PC-9 (cell line): Measurements from ENCODE around the gene MRPL1. TPM values are rescaled to one million over a fixed set of nuclear protein-coding genes. Genes with fewer than 3 reads are reported as not detected.

Experiments used
- BruUV-seq: library from RNA; stranded (reverse); fragments of 400-500 nt; replicated peaks from 2 replicates; lab custom pipeline; 2021; lab: Mats Ljungman, UMichigan
- CTCF ChIA-PET: fragments of 300-600 bp; sonication (Branson Sonifier 250); formaldehyde crosslinking; loops from one replicate; lab custom pipeline; 2022; ENCODE audit warnings: antibody characterized with exemption; lab: Charles Lee
- POLR2A ChIA-PET: fragments of 300-600 bp; sonication (Branson Sonifier 250); formaldehyde crosslinking; loops from one replicate; lab custom pipeline; 2022; ENCODE audit warnings: antibody characterized with exemption; ENCODE audit not compliant: unreplicated experiment; lab: Charles Lee
- DNase-seq, 2 experiments: peaks; one replicate each; pipeline versions ENCODE4 v3.0.0 to v3.0.0-alpha.2; 2015 to 2022; ENCODE audit warnings: mixed read lengths in 1 of 2
- H2AFZ ChIP-seq: fragments of 200-600 bp; sonication (generic); 2 replicates; pipeline ENCODE4 v1.8.1; 2017; ENCODE audit warnings: antibody characterized with exemption
- H3F3A ChIP-seq: fragments of 200-600 bp; sonication (generic); 2 replicates; pipeline ENCODE4 v1.8.1; 2017; ENCODE audit warnings: antibody characterized with exemption, mild to moderate bottlenecking, low read depth; ENCODE audit not compliant: insufficient read depth
- H3K27ac ChIP-seq: fragments of 200-600 bp; sonication (generic); 2 replicates; pipeline ENCODE4 v1.6.1; 2016; ENCODE audit warnings: mixed run types
- H3K27me3 ChIP-seq: fragments of 200-600 bp; sonication (generic); 2 replicates; pipeline ENCODE4 v1.6.1; 2016; ENCODE audit warnings: low read depth, mixed run types; ENCODE audit not compliant: insufficient read depth
- H3K36me3 ChIP-seq: fragments of 200-600 bp; sonication (generic); 2 replicates; pipeline ENCODE4 v1.6.1; 2016; ENCODE audit warnings: low read depth, mixed run types
- H3K4me1 ChIP-seq: fragments of 200-600 bp; sonication (generic); replicated peaks from 2 replicates; pipeline ENCODE4 v1.6.1; 2016; ENCODE audit warnings: mixed run types; ENCODE audit not compliant: insufficient read depth
- H3K4me2 ChIP-seq: fragments of 200-600 bp; sonication (generic); 2 replicates; pipeline ENCODE4 v1.6.1; 2017; ENCODE audit warnings: mixed run types
- H3K4me3 ChIP-seq: fragments of 200-600 bp; sonication (generic); 2 replicates; pipeline ENCODE4 v1.6.1; 2016; ENCODE audit warnings: mixed run types
- H3K79me2 ChIP-seq: fragments of 200-600 bp; sonication (generic); 2 replicates; pipeline ENCODE4 v1.6.1; 2017; ENCODE audit warnings: low read depth, mixed run types
- H3K9me2 ChIP-seq: fragments of 200-600 bp; sonication (generic); 2 replicates; pipeline ENCODE4 v1.8.1; 2017; ENCODE audit warnings: mild to moderate bottlenecking; ENCODE audit not compliant: insufficient read depth
- H3K9me3 ChIP-seq: fragments of 200-600 bp; sonication (generic); 2 replicates; pipeline ENCODE4 v1.8.1; 2016; ENCODE audit warnings: low read depth; ENCODE audit not compliant: insufficient read depth
- H4K20me1 ChIP-seq: fragments of 200-600 bp; sonication (generic); 2 replicates; pipeline ENCODE4 v1.8.1; 2017; ENCODE audit not compliant: insufficient read depth
- EZH2 ChIP-seq: fragments of 200-600 bp; sonication (generic); IDR thresholded peaks from 2 replicates; pipeline ENCODE4 v1.8.0; 2017; ENCODE audit warnings: antibody characterized with exemption, low read depth
- intact Hi-C: fragments of 100-400 bp; cut with micrococcal nuclease; formaldehyde crosslinking; loops from one replicate; pipeline ENCODE4 v1.10.0; 2022; ENCODE audit not compliant: unreplicated experiment
- total RNA-seq: library from RNA; stranded (reverse); gene quantifications from 2 replicates; pipeline ENCODE4 v1.2.3, GENCODE V29; 2021
- TF ChIP-seq, protein P1 (sequence below): fragments of 200-600 bp; sonication (generic); conservative IDR thresholded peaks from 2 replicates; pipeline ENCODE4 v1.6.1; 2017; ENCODE audit warnings: mixed run types, antibody characterized with exemption, mild to moderate bottlenecking, moderate library complexity

The MRPL1 gene
- total RNA-seq, 1 experiment from 2014 or later, result 20.3 TPM

- Histone ChIP-seq H3K27ac (no peak overlapping the region), H3F3A (no peaks in the 10 kb centered on the region), H3K9me3 (no peaks in the 10 kb centered on the region), H2AFZ (no peak overlapping the region), H4K20me1 (no peaks in the 10 kb centered on the region), H3K4me2 (no peak overlapping the region), H3K27me3 (no peaks in the 10 kb centered on the region), H3K36me3 (no peaks in the 10 kb centered on the region), H3K4me1 (no peaks in the 10 kb centered on the region), H3K9me2 (no peaks in the 10 kb centered on the region), H3K79me2 (no peaks in the 10 kb centered on the region), H3K4me3 (no peak overlapping the region)
- CTCF ChIA-PET, result no interaction called here
- POLR2A ChIA-PET, result interaction anchor here (0.6 kb wide), 1 partner anchor 1901 kb away, joined by 7 read pairs; no protein-coding TSS in a partner anchor
- intact Hi-C loops, result no loop called here
- TF ChIP-seq, protein P1, sequence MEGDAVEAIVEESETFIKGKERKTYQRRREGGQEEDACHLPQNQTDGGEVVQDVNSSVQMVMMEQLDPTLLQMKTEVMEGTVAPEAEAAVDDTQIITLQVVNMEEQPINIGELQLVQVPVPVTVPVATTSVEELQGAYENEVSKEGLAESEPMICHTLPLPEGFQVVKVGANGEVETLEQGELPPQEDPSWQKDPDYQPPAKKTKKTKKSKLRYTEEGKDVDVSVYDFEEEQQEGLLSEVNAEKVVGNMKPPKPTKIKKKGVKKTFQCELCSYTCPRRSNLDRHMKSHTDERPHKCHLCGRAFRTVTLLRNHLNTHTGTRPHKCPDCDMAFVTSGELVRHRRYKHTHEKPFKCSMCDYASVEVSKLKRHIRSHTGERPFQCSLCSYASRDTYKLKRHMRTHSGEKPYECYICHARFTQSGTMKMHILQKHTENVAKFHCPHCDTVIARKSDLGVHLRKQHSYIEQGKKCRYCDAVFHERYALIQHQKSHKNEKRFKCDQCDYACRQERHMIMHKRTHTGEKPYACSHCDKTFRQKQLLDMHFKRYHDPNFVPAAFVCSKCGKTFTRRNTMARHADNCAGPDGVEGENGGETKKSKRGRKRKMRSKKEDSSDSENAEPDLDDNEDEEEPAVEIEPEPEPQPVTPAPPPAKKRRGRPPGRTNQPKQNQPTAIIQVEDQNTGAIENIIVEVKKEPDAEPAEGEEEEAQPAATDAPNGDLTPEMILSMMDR, result no peak
- TF ChIP-seq EZH2, result no peak
- BruUV-seq, result no TSS peak
- no peak for DNase-seq
These were observed 138.9 kb downstream of the MRPL1 start for GRCh38 chr4:78001531-78001930.

DNA sequence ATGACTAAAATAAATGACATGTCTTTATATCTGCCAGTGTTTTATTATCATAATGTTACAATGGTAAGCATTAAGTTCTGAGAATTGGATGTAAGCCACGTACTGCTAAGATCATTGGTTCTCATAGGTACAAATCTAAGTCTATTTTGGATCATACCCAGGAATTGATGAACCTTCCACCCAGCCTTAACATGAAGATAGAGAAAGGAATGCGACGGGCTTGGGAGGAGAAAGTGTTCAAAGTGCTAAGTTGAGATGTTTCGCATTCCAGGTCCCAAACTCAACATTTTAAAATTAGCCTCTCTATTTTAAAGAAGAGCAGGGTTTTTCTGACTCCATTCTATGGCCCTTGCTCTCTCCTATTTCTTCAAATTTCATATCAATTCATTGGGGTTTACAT lies 139.6 kb downstream of the MRPL1 start:
- Histone ChIP-seq H3K9me3 (no peaks in the 10 kb centered on the region), H3K4me2 (no peak overlapping the region), H3F3A (no peaks in the 10 kb centered on the region), H3K36me3 (no peaks in the 10 kb centered on the region), H3K27ac (no peak overlapping the region), H4K20me1 (no peaks in the 10 kb centered on the region), H2AFZ (no peak overlapping the region), H3K4me3 (no peak overlapping the region), H3K9me2 (no peaks in the 10 kb centered on the region), H3K79me2 (no peaks in the 10 kb centered on the region), H3K4me1 (no peaks in the 10 kb centered on the region), H3K27me3 (no peaks in the 10 kb centered on the region)
- DNase-seq, result no peak
- TF ChIP-seq, protein P1, result no peak
- no peak for TF ChIP-seq EZH2
- CTCF ChIA-PET, result no interaction called here
- BruUV-seq, result no TSS peak
- intact Hi-C loops, result no loop called here
- POLR2A ChIA-PET, result interaction anchor here (0.6 kb wide), 1 partner anchor 304 kb away, joined by 3 read pairs; no protein-coding TSS in a partner anchor

Other genes with a start within 250 kb of the MRPL1 start
- 26.7 and 28.4 TPM in 2 replicates for gene CNOT6L, start 43.5 kb upstream of the MRPL1 start, total RNA-seq
- 13.1 and 17.3 TPM in 2 replicates for gene FRAS1, start 194.5 kb downstream of the MRPL1 start, total RNA-seq